Parathyroid adenoma (tissue), 2 donors: Measurements from ENCODE around the gene MAPK1IP1L.

ENCODE experiments used
- H2AFZ ChIP-seq: fragments of 300-600 bp; sonication (generic); one replicate; pipeline ENCODE4 v1.7.0; 2017; ENCODE audit warnings: antibody characterized with exemption, mild to moderate bottlenecking
- H3K27ac ChIP-seq: fragments of 300-600 bp; sonication (generic); one replicate; pipeline ENCODE4 v1.7.0; 2017
- H3K27me3 ChIP-seq: fragments of 300-600 bp; sonication (generic); one replicate; pipeline ENCODE4 v1.7.0; 2017; ENCODE audit warnings: low read length; ENCODE audit not compliant: control insufficient read depth, insufficient read depth
- H3K36me3 ChIP-seq: fragments of 300-600 bp; sonication (generic); one replicate; pipeline ENCODE4 v1.7.0; 2017; ENCODE audit warnings: low read length; ENCODE audit not compliant: control insufficient read depth, insufficient read depth
- H3K4me1 ChIP-seq: fragments of 300-600 bp; sonication (generic); one replicate; pipeline ENCODE4 v1.7.0; 2017; ENCODE audit warnings: control low read depth
- H3K4me2 ChIP-seq: fragments of 300-600 bp; sonication (generic); one replicate; pipeline ENCODE4 v1.7.0; 2017; ENCODE audit warnings: low read length
- H3K4me3 ChIP-seq: fragments of 300-600 bp; sonication (generic); one replicate; pipeline ENCODE4 v1.7.0; 2017; ENCODE audit warnings: low read depth, low read length
- H3K79me2 ChIP-seq: fragments of 300-600 bp; sonication (generic); one replicate; pipeline ENCODE4 v1.7.0; 2017; ENCODE audit warnings: control low read depth
- H3K9ac ChIP-seq: fragments of 300-600 bp; sonication (generic); one replicate; pipeline ENCODE4 v1.7.0; 2017; ENCODE audit warnings: mild to moderate bottlenecking
- H3K9me3 ChIP-seq: fragments of 300-600 bp; sonication (generic); one replicate; pipeline ENCODE4 v1.7.0; 2017; ENCODE audit warnings: low read length; ENCODE audit not compliant: control insufficient read depth
- TF ChIP-seq, protein P1 (sequence below): fragments of 300-600 bp; sonication (generic); IDR thresholded peaks from one replicate; pipeline ENCODE4 v1.7.0; 2017; ENCODE audit warnings: antibody characterized with exemption, mild to moderate bottlenecking
- donor health status: primary hyperparathyroidism.

The MAPK1IP1L gene

DNA sequence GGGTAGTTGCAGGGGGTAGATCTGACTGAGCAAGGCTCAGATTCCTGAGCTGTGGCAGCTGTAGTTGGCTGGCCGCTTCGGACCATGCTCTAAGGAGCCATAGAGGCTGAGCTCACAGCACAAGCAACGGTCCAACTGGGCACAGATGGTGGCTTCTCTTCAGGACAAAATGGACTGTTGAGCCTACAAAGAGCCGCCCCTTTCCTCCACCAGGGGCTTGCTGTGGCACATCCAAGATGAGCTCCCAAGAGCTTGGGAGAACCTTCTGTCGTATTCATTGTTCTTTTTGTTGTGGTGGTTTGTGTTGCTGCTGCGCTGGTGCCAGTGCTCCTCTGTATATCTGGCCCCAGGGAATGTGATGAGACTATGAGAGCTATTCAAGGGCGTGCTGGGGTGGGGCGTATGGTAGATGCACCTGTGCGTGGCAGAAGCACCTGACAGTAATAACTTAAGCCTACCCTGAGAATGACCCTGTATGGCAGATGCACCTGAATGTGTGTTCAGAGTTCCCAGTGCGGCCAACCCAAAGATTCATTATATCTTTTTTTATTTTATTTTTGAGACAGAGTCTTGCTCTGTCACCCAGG, 59.8 kb downstream of the MAPK1IP1L start:
- Histone ChIP-seq H3K4me3 (no peak overlapping the region), H3K79me2 (no peaks in the 10 kb centered on the region), H3K9ac (no peak overlapping the region), H3K36me3 (no peaks in the 10 kb centered on the region), H2AFZ (no peak overlapping the region), H3K4me2 (no peak overlapping the region), H3K27me3 (no peaks in the 10 kb centered on the region), H3K4me1 (peaks cover 4% of the 10 kb centered on the region), H3K9me3 (no peaks in the 10 kb centered on the region), H3K27ac (no peak overlapping the region)
- TF ChIP-seq, protein P1, sequence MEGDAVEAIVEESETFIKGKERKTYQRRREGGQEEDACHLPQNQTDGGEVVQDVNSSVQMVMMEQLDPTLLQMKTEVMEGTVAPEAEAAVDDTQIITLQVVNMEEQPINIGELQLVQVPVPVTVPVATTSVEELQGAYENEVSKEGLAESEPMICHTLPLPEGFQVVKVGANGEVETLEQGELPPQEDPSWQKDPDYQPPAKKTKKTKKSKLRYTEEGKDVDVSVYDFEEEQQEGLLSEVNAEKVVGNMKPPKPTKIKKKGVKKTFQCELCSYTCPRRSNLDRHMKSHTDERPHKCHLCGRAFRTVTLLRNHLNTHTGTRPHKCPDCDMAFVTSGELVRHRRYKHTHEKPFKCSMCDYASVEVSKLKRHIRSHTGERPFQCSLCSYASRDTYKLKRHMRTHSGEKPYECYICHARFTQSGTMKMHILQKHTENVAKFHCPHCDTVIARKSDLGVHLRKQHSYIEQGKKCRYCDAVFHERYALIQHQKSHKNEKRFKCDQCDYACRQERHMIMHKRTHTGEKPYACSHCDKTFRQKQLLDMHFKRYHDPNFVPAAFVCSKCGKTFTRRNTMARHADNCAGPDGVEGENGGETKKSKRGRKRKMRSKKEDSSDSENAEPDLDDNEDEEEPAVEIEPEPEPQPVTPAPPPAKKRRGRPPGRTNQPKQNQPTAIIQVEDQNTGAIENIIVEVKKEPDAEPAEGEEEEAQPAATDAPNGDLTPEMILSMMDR = no peak

DNA sequence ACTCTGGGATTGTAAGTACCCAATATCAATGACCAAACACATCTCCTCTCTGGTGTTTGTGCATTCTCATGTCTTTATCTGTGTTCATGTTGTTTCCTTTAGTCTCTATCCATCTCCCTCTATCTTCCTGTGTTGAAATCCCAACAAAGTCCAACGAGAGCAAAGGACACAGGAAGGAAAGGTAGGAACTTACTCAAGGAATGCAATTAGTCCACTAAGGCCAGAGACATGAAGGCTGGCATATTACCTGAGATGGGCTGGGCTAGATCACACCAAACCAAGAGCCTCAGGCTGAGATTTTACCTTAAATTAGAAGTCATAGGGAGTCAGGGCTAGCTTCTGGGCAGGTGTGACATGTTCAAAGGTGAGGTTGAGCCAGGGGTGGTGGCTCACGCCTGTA, 63.3 kb downstream of the MAPK1IP1L start:
- Histone ChIP-seq H3K4me2 (no peak overlapping the region), H3K4me3 (no peak overlapping the region), H3K36me3 (no peaks in the 10 kb centered on the region), H3K9ac (no peak overlapping the region), H2AFZ (no peak overlapping the region), H3K27me3 (no peaks in the 10 kb centered on the region), H3K4me1 (peaks cover 7% of the 10 kb centered on the region), H3K79me2 (no peaks in the 10 kb centered on the region), H3K27ac (no peak overlapping the region), H3K9me3 (no peaks in the 10 kb centered on the region)
- TF ChIP-seq, protein P1 = no peak

- Histone ChIP-seq H3K79me2 (no peaks in the 10 kb centered on the region), H2AFZ (no peak overlapping the region), H3K4me2 (no peak overlapping the region), H3K27me3 (no peaks in the 10 kb centered on the region), H3K27ac (no peak overlapping the region), H3K9ac (no peak overlapping the region), H3K9me3 (no peaks in the 10 kb centered on the region), H3K4me1 (peaks cover 7% of the 10 kb centered on the region), H3K4me3 (no peak overlapping the region), H3K36me3 (no peaks in the 10 kb centered on the region)
- TF ChIP-seq, protein P1 = no peak
Measured at GRCh38 chr14:55115460-55115859, 64.0 kb downstream of the MAPK1IP1L start.

GRCh38 chr14:55115861-55116245, 64.4 kb downstream of the MAPK1IP1L start:
- no peaks in the 10 kb centered on the region for H3K79me2 ChIP-seq
- H3K36me3 ChIP-seq = no peaks in the 10 kb centered on the region
- TF ChIP-seq, protein P1 = no peak
- H3K9me3 ChIP-seq = no peaks in the 10 kb centered on the region
- H3K27ac ChIP-seq = no peak overlapping the region
- no peak overlapping the region for H2AFZ ChIP-seq
- H3K4me3 ChIP-seq = no peak overlapping the region
- H3K9ac ChIP-seq = no peak overlapping the region
- H3K27me3 ChIP-seq = no peaks in the 10 kb centered on the region
- H3K4me2 ChIP-seq = no peak overlapping the region
- H3K4me1 ChIP-seq = peaks cover 7% of the 10 kb centered on the region
